ENCODE data around the gene CPNE9.
A peak's percentile ranks its signal among the peaks of the same experiment; 100 is the strongest.

Gene CPNE9

GRCh38 chr3:9715764-9716437 is 12.3 kb downstream of the CPNE9 start:
- peak; percentile 91 for DNase-seq (ENCODE audit: low spot score)

- DNase-seq (ENCODE audit: low spot score): no peak
These were observed 13.3 kb downstream of the CPNE9 start for GRCh38 chr3:9716801-9717555.

GRCh38 chr3:9717563-9717962 is 13.9 kb downstream of the CPNE9 start:
- DNase-seq (ENCODE audit: low spot score): no peak

GRCh38 chr3:9718118-9718517 is 14.5 kb downstream of the CPNE9 start:
- DNase-seq (ENCODE audit: low spot score): no peak

GRCh38 chr3:9721015-9721699 is 17.5 kb downstream of the CPNE9 start:
- DNase-seq (ENCODE audit: low spot score): peak; percentile 20

GRCh38 chr3:9721700-9722060 is 18.0 kb downstream of the CPNE9 start:
- DNase-seq (ENCODE audit: low spot score): no peak

GRCh38 chr3:9725775-9726515 is 22.3 kb downstream of the CPNE9 start:
- DNase-seq (ENCODE audit: low spot score): no peak

GRCh38 chr3:9727041-9727595 is 23.5 kb downstream of the CPNE9 start:
- no peak for DNase-seq (ENCODE audit: low spot score)

GRCh38 chr3:9727743-9728142 is 24.1 kb downstream of the CPNE9 start:
- no peak for DNase-seq (ENCODE audit: low spot score)

- no peak for DNase-seq (ENCODE audit: low spot score)
These were observed 25.8 kb downstream of the CPNE9 start for GRCh38 chr3:9729419-9729818.

GRCh38 chr3:9730657-9731205 is 27.1 kb downstream of the CPNE9 start:
- DNase-seq (ENCODE audit: low spot score): no peak

- DNase-seq (ENCODE audit: low spot score): peak; percentile 100
These were observed 27.8 kb downstream of the CPNE9 start, which contains the start of gene BRPF1 for GRCh38 chr3:9731206-9732079. Gene BRPF1 (plus strand): TSS chr3:9731735. CDS start chr3:9734141, 2,406 bp downstream.

GRCh38 chr3:9732080-9732739 is 28.6 kb downstream of the CPNE9 start:
- DNase-seq (ENCODE audit: low spot score): peak; percentile 18

- DNase-seq (ENCODE audit: low spot score): peak; percentile 36
These were observed 29.1 kb downstream of the CPNE9 start for GRCh38 chr3:9732740-9733115.

GRCh38 chr3:9736831-9737230 is 33.2 kb downstream of the CPNE9 start:
- no peak for DNase-seq (ENCODE audit: low spot score)

GRCh38 chr3:9739181-9739580 is 35.5 kb downstream of the CPNE9 start:
- DNase-seq (ENCODE audit: low spot score): no peak

GRCh38 chr3:9742560-9742959 is 38.9 kb downstream of the CPNE9 start:
- DNase-seq (ENCODE audit: low spot score): no peak

- DNase-seq (ENCODE audit: low spot score): no peak
These were observed 39.9 kb downstream of the CPNE9 start for GRCh38 chr3:9743548-9743947.

GRCh38 chr3:9744162-9744561 is 40.5 kb downstream of the CPNE9 start:
- no peak for DNase-seq (ENCODE audit: low spot score)

- DNase-seq (ENCODE audit: low spot score): no peak
These were observed 41.9 kb downstream of the CPNE9 start for GRCh38 chr3:9745521-9745920.

All from AG08395 (cell line).